ENCODE results near the gene ZNF556.

GRCh38 chr19:2827840-2828489 lies 39.2 kb upstream of the ZNF556 start:
- TF ChIP-seq CTCF (IDR thresholded peaks at IDR 0.05) (no peak), POLR2A (IDR thresholded peaks at IDR 0.05) (no peak), EP300 (IDR thresholded peaks at IDR 0.05) (no peak)

All from stomach (tissue), 4 donors.